Right atrium auricular region (tissue), 2 donors: ENCODE results near the gene INPP5A. TPM values are rescaled to one million over a fixed set of nuclear protein-coding genes. Genes with fewer than 3 reads are reported as not detected.

Experiments used
- DNase-seq: peaks from one replicate; pipeline ENCODE4 v3.0.0-alpha.2; 2019; ENCODE audit warnings: low spot score
- H3K27ac ChIP-seq, 2 donors: fragments of 200-600 bp; sonication (generic); 1 replicate in 1 of 2; 2 replicates in 1 of 2; pipeline ENCODE4 v1.5.1; 2016 to 2019
- H3K27me3 ChIP-seq, 2 donors: fragments of 200-600 bp; sonication (generic); one replicate each; pipeline versions ENCODE4 v1.5.1 to v1.6.0; 2017 to 2019
- H3K36me3 ChIP-seq: fragments of 200-600 bp; sonication (generic); one replicate; pipeline ENCODE4 v1.5.1; 2016
- H3K4me1 ChIP-seq, 2 donors: fragments of 200-600 bp; sonication (generic); one replicate each; pipeline versions ENCODE4 v1.5.1 to v1.6.0; 2017 to 2019
- H3K4me3 ChIP-seq, 2 donors: fragments of 200-600 bp; sonication (generic); 1 replicate in 1 of 2; 2 replicates in 1 of 2; pipeline ENCODE4 v1.5.1; 2017 to 2019; ENCODE audit warnings: mild to moderate bottlenecking in 1 of 2, moderate library complexity in 1 of 2
- H3K9me3 ChIP-seq, 2 donors: fragments of 200-600 bp; sonication (generic); one replicate each; pipeline ENCODE4 v1.5.1; 2019
- CTCF ChIP-seq, 2 donors: fragments of 200-600 bp; sonication (generic); IDR thresholded peaks; one replicate each; pipeline ENCODE4 v1.5.1; 2019; ENCODE audit warnings: antibody characterized with exemption in 2 of 2
- total RNA-seq, 2 donors: library from RNA; depleted of rRNA; stranded (reverse); fragments of >200 nt; gene quantifications; one replicate each; pipeline ENCODE4 v1.1.0, GENCODE V29; 2016

INPP5A gene
- total RNA-seq, 2 donors from 2014 or later = 116 to 143 TPM

- H3K36me3 ChIP-seq = peaks cover 6% of the 10 kb centered on the region
- TF ChIP-seq CTCF (IDR thresholded peaks at IDR 0.05) = no peak
These were observed 121.9 kb downstream of the INPP5A start for GRCh38 chr10:132659206-132660091.

GRCh38 chr10:132660385-132660784 lies 122.8 kb downstream of the INPP5A start:
- TF ChIP-seq CTCF (IDR thresholded peaks at IDR 0.05) = no peak
- no peaks in the 10 kb centered on the region for H3K4me1 ChIP-seq
- peaks cover 6% of the 10 kb centered on the region for H3K36me3 ChIP-seq
- H3K4me3 ChIP-seq = no peak overlapping the region
- no peak overlapping the region for H3K27ac ChIP-seq
- H3K9me3 ChIP-seq = no peaks in the 10 kb centered on the region
- H3K27me3 ChIP-seq = no peaks in the 10 kb centered on the region
- no peak for DNase-seq

More at GRCh38 chr10:132659206-132660091, 121.9 kb downstream of the INPP5A start:
- Histone ChIP-seq H3K4me3 (no peak overlapping the region), H3K9me3 (no peaks in the 10 kb centered on the region), H3K27me3 (no peaks in the 10 kb centered on the region), H3K27ac (no peak overlapping the region), H3K4me1 (peaks cover 0 to 5% of the 10 kb centered on the region in 2 donors)
- no peak for DNase-seq

GRCh38 chr10:132662186-132662920 lies 124.8 kb downstream of the INPP5A start:
- no peaks in the 10 kb centered on the region for H3K9me3 ChIP-seq
- no peaks in the 10 kb centered on the region for H3K27me3 ChIP-seq
- H3K27ac ChIP-seq = no peak overlapping the region
- H3K36me3 ChIP-seq = peaks cover 6% of the 10 kb centered on the region
- H3K4me3 ChIP-seq = no peak overlapping the region
- DNase-seq = no peak
- no peaks in the 10 kb centered on the region for H3K4me1 ChIP-seq
- TF ChIP-seq CTCF (IDR thresholded peaks at IDR 0.05) = no peak

GRCh38 chr10:132663666-132664365 lies 126.2 kb downstream of the INPP5A start:
- no peaks in the 10 kb centered on the region for H3K9me3 ChIP-seq
- no peak for DNase-seq
- H3K4me1 ChIP-seq = no peaks in the 10 kb centered on the region
- H3K27me3 ChIP-seq = no peaks in the 10 kb centered on the region
- H3K36me3 ChIP-seq = peaks cover 6% of the 10 kb centered on the region
- no peak overlapping the region for H3K27ac ChIP-seq
- no peak overlapping the region for H3K4me3 ChIP-seq
- TF ChIP-seq CTCF (IDR thresholded peaks at IDR 0.05) = no peak

- no peaks in the 10 kb centered on the region for H3K27me3 ChIP-seq
- TF ChIP-seq CTCF (IDR thresholded peaks at IDR 0.05) = no peak
- no peaks in the 10 kb centered on the region for H3K4me1 ChIP-seq
- DNase-seq = no peak
- H3K27ac ChIP-seq = no peak overlapping the region
- H3K4me3 ChIP-seq = no peak overlapping the region
- H3K36me3 ChIP-seq = peaks cover 6% of the 10 kb centered on the region
- no peaks in the 10 kb centered on the region for H3K9me3 ChIP-seq
These were observed 126.8 kb downstream of the INPP5A start for GRCh38 chr10:132664407-132664806.
